SKM-1 treated with dmso at 0.1 percent for 144 hours (cell line): Measurements from ENCODE around the gene DCAF8L1.
"Not testable (repeated sequence)": the region's sequence is repeated elsewhere in the genome, so short reads cannot be mapped to it uniquely, and the experiment has no call there.

ENCODE experiments used
- DNase-seq: peaks from one replicate; lab custom pipeline; 2025; ENCODE audit not compliant: unreplicated experiment; lab: John Stamatoyannopoulos, UW

The DCAF8L1 gene

DNA sequence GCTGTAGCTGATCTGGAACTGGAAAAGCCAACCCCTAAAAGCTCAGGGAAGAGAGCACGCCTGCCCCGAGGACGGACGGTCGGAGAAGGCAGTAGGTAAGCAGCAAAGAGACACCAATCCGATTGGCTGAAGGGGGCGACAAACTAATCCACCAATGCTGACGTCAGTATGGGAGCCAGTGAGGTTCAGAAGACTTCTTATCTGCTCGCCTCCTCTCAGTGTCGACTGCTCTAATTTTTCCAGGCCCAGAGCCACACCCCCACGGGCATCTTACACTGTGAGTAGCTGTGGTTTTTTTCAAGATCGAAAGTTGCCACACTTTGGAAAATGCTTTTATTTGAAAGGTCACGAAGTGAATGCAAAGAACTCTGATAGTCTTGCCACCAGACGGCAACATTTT is at the start of gene DCAF8L1:
DCAF8L1 (minus strand) TSS at position 101 of the 400 bp plus-strand sequence. CDS start 115 bp downstream, outside the sequence.
- no peak for DNase-seq

DNA sequence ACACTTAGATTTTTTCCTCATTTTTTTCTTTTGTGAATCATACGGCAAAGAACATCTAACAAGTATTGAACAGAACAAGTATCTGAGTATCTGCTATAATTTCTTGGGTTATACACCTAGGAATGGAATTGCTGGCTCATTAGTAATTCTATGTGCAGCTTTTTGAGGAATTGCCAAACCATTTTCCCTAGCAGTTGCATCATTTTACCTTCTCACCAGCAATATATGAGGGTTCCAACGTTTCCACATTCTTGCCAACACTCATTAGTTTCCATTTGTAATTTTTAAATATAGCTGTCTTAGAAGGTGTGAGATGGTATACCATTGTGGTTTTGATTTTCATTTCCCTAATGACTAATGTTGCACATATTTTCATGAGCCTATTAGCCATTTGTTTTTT is 41.1 kb upstream of the DCAF8L1 start:
- no peak for DNase-seq

DNA sequence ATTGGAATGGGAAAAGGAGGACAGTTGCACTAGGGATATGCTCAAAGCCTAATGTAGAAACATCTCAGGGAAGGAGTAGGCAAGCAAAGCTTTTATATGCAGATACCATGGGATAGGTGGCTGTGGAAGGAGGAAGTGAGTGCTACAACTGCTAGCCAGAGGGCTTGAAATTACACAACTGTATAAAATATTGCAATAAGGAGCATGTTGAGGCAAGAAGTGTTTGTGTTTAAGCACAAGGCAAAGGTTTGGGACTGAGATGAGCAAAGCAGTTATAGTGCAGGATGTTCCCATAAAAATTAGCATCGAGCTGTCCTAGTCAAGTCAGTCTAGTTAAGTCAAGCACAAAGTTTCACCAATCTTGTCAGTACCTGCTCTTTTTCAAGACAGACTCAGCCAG is 35.6 kb upstream of the DCAF8L1 start:
- peak; percentile 47 for DNase-seq

DNA sequence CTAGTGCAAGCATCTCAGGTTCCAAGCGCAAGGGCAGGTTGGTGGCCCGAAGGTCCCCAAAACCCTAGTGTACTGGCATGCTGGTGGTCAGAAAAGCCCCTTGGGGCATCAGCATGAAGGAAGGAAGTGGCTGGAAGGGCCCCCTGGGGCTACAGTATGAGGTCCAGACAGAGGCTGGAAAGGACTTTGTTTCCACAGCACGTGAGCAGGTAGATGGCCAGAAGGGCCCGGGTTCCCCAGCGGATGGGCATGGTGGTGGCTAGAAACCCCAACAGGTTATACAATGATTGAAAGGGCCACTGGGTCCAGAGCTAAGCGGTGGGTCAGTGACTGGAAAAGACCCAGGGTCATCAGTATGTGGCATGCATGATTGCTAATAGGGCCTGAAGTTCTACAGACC is 34.7 kb upstream of the DCAF8L1 start:
- DNase-seq, result no peak

DNA sequence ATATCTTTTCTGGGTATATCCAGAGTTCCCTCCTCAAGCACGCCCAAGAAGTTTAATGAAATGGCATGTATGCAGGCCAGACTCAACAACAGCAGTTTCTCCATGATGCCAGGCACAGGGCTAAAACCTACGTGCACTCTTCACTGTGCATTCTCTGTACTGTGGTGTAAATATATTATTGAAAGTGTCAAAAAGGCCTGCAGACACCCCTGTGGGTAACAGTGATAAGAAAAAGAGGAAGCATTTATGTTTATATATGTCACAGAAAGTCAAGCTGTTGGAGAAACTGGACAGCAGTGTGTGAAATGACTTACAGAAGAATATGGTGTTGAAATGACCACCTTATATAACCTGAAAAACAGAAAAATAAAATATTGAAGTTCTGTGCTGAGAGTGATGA is 29.6 kb upstream of the DCAF8L1 start:
- DNase-seq, result peak; percentile 26

DNA sequence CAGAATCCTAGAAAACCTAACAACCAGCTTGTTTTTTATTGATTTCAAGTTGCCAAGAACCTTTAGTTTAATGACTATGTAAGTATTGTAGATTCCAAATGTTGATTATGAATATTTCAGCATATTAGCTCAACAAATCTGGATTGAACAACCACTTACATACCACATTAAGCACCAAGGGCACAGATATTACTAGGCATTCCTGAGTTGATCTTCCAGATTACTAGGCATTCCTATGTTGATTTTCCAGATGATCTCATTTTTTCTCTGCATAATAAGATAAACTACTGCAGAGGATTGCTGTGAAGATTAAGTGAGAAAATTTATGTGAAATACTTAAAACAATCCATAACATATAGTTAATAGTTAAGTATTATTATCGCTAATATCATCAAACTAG is 17.4 kb upstream of the DCAF8L1 start:
- no peak for DNase-seq

DNA sequence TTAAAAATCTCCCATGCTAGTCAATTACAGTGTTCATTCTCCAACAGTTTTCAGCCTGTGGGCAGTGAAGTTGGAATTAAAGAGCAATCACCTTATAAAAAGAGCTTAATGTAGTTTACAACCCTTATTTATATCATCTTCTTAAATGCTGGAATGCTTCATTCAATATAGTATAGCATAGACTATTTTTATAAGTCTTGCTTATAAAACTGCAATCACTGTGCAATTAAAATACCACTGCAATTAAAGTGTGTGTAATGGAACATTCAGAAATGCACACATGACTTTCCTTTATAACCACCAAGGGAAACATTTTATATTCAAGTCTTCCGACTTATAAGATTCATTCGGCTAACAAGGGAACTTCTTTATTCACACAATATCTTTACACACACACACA is 16.4 kb upstream of the DCAF8L1 start:
- no peak for DNase-seq

DNA sequence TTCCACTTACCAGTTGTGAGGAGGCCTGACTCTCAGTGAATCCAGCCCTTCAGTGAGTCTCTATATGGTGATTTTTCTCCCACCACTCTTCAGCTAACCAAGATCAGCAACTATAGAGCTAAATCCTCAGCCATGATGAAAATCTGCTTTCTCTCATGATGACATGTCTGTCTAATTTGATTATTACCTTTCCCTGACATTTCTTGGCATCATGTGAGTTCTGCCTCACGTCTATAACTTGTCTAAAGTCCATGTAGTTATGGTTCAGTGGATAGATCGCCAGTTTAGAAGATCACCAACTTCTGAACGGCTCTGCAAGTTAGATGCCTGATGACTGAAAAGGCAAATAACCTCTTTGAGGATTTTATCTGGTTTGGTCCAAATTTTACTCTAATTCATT is 14.9 kb upstream of the DCAF8L1 start:
- DNase-seq, result no peak

DNA sequence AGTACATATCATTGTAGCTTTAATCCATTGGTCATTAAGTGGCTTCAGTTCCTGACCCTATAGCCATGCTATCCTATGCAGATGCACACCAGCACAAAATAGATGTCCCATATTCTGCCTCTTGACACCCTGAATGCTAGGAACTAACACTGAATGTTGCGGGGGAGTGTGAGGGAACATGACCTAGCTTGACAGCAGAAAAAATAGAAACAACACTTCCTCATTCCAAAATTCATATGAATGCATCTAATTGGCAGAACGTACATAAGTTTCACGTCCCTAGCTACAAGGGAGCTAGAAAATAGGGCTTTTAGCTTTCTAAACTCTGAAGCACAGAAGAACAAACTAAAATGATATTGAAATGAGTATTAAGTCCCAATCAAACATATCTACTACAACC is 14.4 kb upstream of the DCAF8L1 start:
- no peak for DNase-seq

DNA sequence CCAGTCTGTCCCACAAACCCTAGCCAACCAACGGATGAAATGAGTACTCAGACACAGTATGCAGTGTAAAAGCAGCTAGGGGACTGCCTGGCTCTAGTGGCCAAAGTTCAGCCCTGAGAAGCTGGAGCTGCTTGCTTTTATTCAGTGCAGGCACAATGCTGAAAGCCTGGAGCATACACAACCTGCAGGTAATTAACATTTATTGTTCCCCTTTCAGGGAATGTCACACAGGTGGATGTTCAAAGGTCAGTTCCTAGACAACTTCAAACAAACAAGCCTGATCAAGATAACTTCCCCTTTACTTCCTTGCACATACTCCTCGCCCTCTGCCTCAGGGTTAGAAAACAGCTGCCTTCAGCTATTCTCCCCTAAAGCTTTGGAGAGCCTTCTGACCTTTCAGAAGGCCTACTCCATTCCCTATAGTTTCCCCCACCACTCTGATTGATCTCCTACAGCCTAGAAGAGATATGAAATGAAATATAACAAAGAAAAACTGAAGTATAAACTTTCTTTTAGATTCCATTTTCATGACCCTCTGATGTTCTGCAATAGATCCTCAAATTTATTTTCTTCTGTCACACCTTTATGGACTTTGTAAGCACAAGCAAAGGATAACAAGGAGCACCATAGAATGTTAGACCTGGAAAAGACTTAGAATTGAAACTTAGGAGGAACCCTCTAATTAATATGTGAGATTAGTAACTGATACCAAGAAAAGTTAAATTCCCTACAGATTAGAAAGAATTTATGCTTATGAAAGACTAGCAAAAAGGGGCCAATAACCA is 6.8 kb upstream of the DCAF8L1 start:
- DNase-seq, result no peak

DNA sequence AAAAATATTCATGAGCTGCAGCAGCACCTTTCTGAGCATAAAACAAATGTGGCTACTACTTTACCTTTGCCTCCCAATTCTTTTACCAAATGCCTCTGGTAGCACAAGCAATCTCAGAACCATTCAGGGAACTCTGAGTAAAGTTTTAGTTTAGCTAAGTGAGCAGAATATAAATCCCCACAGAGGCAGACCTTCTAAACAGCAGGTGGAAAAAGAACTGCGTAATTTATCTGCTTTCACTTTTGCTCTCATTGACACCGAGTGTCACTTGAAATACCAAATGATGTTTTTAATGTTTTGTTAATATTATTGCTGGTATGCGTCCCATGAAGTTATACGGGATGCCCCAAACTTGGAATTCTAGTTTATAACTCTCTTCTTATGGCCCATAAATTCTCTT is 4.3 kb downstream of the DCAF8L1 start:
- not testable (repeated sequence) for DNase-seq

DNA sequence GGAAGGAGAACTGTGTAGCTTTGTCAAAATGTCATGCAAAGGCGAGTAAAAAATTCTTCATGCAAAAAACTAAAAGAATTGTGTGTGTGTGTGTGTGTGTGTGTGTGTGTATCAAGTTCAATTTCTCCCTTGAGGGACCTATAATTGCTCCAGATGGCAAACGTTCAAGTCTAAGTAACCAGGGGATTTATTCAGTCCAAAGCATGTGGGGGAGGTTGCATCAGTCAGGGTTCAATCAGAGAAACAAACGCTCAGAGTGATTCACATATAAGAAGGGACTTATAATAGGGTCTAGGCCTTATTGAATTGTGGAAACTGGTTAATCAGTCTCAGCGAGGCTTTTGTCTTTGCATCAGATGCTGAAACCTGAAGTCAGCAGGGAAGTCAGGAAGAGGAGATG is 5.0 kb downstream of the DCAF8L1 start:
- no peak for DNase-seq

DNA sequence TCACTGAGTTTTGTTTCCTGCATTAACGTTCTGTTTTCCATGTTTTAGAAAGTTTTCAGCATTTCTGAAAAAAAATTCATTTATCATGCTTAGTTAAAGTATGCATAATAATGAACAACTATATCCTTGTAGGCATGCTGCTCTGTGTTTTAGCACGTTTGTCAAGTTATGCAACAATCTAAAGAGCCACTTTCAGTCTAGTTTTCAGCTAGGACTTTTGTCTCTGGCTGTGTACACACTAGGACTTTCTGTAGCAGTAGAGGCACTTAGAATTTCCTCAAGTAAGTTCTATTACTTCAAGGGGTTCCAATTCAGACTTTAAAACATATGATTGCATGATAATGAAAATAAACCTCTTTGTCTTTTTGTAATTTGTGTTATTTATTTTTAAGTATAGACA is 12.4 kb downstream of the DCAF8L1 start:
- DNase-seq, result no peak

DNA sequence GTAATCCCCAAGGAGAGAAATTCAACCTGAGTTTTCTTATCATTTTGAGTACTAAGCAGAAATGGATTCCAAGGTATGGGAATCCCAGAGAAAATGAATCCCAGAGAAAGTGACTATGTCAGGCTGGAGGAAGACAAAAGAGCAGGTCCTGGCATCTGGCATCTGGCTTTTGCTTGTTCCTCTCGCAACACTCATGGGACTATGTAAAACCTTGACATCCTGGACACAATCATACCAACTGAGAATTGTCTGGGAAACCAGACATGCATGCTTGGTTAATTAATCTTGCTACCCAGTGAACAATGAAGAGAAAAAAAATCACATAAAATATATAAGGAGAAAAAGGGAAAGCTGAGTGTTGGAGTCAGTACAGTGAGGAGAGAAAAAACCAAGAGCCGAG is 12.9 kb downstream of the DCAF8L1 start:
- no peak for DNase-seq

DNA sequence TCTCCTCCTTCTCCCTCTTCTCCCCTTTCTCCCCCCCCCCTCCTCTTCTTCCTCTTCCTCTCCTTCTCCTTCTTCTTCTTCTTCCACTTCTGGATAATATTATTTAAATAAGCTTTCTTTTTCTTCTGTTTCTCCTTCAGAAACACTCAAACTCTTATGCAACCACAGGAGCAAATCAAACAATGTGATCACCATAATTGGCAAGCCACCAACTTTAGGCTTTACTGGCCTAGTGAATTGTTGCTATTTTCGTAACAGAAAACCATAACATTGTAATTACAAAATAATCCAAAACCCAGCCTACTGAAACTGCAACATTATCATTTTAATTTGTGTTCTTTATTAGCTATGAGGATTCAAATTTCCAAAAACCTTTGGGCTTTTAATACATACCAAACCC is 14.3 kb downstream of the DCAF8L1 start:
- no peak for DNase-seq

DNA sequence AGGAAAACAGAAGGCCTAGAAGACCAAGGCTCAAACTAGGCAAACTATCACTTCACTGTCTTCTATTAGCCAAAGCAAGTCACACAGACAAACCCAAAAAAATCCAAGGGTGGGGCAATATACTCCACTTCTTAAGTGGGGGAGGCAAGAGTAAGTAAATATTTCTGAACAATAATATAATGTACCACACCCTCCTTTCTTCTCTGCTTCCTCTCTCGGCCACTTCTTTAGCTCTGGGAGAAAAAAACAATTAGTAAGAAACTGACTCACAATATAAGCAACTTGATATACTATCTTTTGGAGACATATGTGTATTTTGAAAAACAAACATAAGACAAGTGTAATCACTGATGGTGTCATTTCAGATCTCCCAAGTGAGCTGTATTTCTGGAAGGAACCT is 14.8 kb downstream of the DCAF8L1 start:
- no peak for DNase-seq

DNA sequence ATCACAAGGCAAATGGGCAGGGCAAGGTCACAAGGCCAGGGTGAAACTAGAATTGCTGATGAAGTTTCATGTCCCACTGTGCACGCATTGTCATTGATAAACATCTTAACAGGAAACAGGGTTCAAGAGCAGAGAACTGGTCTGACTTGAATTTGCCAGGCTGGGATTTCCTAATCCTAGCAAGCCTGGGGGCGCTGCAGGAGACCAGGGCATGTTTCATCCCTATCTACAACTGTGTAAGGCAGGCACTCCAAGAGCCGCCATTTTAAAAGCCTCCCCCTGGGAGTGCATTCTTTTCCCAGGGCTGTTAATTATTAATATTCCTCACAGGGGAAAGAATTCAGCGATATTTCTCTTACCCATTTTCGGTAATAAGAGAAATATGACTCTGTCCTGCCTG is 15.9 kb downstream of the DCAF8L1 start:
- DNase-seq, result not testable (repeated sequence)

DNA sequence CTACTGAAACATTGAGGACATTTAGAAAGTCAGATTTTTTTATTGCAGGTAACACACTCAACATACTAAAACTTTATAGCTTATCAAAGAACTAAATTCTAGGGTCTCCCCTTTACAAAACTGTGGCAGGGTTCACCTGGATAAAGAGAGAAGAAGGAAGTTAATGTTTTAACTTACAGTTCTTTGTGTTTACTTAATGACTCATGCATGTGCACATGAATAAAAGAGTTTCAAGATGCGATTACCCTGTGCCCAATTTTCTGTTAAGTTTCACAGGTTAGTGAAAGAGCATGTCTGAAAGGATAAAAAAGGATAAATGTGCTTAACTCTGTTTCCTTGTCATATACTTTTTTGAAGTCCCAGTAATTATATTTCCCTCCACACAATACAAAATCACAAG is 16.8 kb downstream of the DCAF8L1 start:
- no peak for DNase-seq

DNA sequence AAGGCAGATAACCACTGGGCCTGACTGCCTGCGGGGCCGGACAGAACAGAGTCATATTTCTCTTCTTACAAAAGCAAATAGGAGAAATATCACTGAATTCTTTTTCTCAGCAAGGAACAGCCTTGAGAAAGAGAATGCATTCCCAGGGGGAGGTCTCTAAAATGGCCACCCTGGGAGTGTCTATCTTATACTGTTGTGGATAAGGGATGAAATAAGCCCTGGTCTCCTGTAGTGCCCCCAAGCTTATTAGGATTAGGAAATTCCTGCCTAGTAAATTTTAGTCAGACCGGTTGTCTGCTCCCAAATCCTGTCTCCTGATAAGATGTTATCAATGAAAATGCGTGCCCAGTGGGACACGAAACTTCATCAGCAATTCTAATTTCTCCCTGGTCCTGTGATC is 20.8 kb downstream of the DCAF8L1 start:
- DNase-seq, result not testable (repeated sequence)

DNA sequence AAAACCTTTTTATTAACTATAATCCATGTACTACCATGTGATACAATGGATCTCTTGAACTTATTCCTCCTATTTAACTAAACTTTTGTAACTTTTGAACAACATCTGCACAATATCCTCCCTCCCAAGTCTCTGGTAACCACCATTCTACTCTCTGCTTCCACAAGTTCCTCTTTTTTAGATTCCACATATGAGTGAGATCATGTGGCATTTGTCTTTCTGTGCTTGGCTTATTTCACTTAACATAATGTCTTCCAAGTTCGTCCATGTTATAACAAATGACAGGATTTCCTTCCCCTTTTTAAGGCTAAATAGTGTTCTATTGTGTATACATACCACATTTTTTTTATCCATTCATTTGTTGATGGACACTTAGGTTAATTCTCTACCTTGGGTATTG is 28.1 kb downstream of the DCAF8L1 start:
- DNase-seq, result peak; percentile 62

DNA sequence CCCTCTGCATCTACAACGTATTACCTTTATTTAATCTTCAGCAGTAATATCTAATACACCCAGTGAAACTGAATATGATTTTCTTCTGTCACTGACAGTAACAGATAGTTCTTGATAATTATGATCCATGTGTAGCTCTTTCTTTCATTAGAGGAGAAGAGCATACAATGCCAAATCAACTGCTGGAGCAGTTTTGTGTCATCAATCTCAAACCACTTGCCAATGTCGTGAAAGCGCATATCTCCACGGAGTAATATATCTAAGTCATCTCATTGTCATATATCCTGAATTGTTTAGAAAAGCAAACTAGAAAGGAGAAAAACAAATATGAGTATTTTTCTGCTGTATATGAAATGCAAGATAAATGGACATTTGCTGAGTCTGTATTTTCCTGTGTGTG is 47.9 kb downstream of the DCAF8L1 start:
- no peak for DNase-seq
